HepG2 (cell line): ENCODE measurements around the gene GMCL2. TPM values are rescaled to one million over a fixed set of nuclear protein-coding genes. Genes with fewer than 3 reads are reported as not detected.

Experiments used
- ARHGAP35 ChIP-seq: sonication (generic); formaldehyde crosslinking; IDR thresholded peaks from 2 replicates; pipeline ENCODE4 v1.9.0; 2022; ENCODE audit warnings: mild to moderate bottlenecking, inconsistent platforms, moderate library complexity, missing genetic modification reagents, borderline replicate concordance
- EHMT2 ChIP-seq: fragments of 200-600 bp; sonication (generic); IDR thresholded peaks from 2 replicates; pipeline ENCODE4 v1.7.0; 2017; ENCODE audit warnings: antibody characterized with exemption, low read depth, low read length, borderline replicate concordance
- FOXK1 ChIP-seq: sonication (generic); formaldehyde crosslinking; IDR thresholded peaks from 2 replicates; pipeline ENCODE4 v1.4.0; 2020; ENCODE audit warnings: low read depth, missing genetic modification reagents, borderline replicate concordance
- HNF4A ChIP-seq: sonication (generic); formaldehyde crosslinking; IDR thresholded peaks from 2 replicates; pipeline ENCODE4 v1.4.0; 2020; ENCODE audit warnings: missing genetic modification reagents
- NKX3-1 ChIP-seq: sonication (generic); formaldehyde crosslinking; IDR thresholded peaks from 2 replicates; pipeline ENCODE4 v1.5.0; 2020; ENCODE audit warnings: missing genetic modification reagents
- RBM22 ChIP-seq: fragments of 200-400 bp; formaldehyde crosslinking; optimal IDR thresholded peaks from 2 replicates; pipeline ENCODE3; 2017; ENCODE audit warnings: mild to moderate bottlenecking, low read length, moderate library complexity
- SP1 ChIP-seq, 2 experiments: fragments of 450-650 bp in 1 of 2; sonication (generic) in 1 of 2; formaldehyde crosslinking in 1 of 2; IDR thresholded peaks; 2 replicates each; pipeline versions ENCODE4 v1.4.0 to v1.6.1; 2016 to 2020; ENCODE audit warnings: missing genetic modification reagents in 1 of 2
- ZNF644 ChIP-seq: IDR thresholded peaks from 2 replicates; pipeline ENCODE4 v1.6.1; 2016; ENCODE audit warnings: low read depth
- ZNF850 ChIP-seq: sonication (generic); formaldehyde crosslinking; conservative IDR thresholded peaks from 2 replicates; pipeline ENCODE4 v1.9.0; 2021; ENCODE audit warnings: mild to moderate bottlenecking, missing genetic modification reagents
- polyA plus RNA-seq, 8 experiments: library from polyadenylated mRNA; depleted of rRNA in 3 of 8; stranded (reverse) in 7 of 8; unstranded in 1 of 8; fragments of >200 nt; fragmentation: Illumina TruSeq in 4 of 8; extraction: Trizol in 4 of 8; gene quantifications; 2 replicates each; pipeline versions ENCODE4 v1.2.1 to v1.2.3, GENCODE V29; 2011 to 2016; ENCODE audit warnings: low read depth in 4 of 8, missing spikeins in 1 of 8, mixed read lengths in 1 of 8; ENCODE audit not compliant: insufficient read depth in 1 of 8
- total RNA-seq, 5 experiments: library from RNA; depleted of rRNA; stranded (reverse); fragments of >200 nt; fragmentation: Illumina TruSeq; extraction: Trizol; gene quantifications; 2 replicates each; pipeline ENCODE4 v1.2.3, GENCODE V29; 2016; ENCODE audit warnings: low read depth in 1 of 5
- TF ChIP-seq, protein P1 (sequence below): sonication (generic); formaldehyde crosslinking; IDR thresholded peaks from 2 replicates; pipeline ENCODE4 v1.4.0; 2020; ENCODE audit warnings: low read depth, missing genetic modification reagents
- TF ChIP-seq, protein P2 (sequence below): sonication (generic); formaldehyde crosslinking; IDR thresholded peaks from 2 replicates; pipeline ENCODE4 v1.4.0; 2020; ENCODE audit warnings: missing genetic modification reagents
- TF ChIP-seq, protein P3 (sequence below): IDR thresholded peaks from 2 replicates; pipeline ENCODE4 v1.6.1; 2012; ENCODE audit warnings: inconsistent platforms
- TF ChIP-seq, protein P4 (sequence below): sonication (generic); formaldehyde crosslinking; IDR thresholded peaks from 2 replicates; pipeline ENCODE4 v1.8.0; 2022; ENCODE audit warnings: missing genetic modification reagents, mild to moderate bottlenecking, borderline replicate concordance
- TF ChIP-seq, protein P5 (sequence below): sonication (generic); formaldehyde crosslinking; IDR thresholded peaks from 2 replicates; pipeline ENCODE4 v1.4.0; 2020; ENCODE audit warnings: mild to moderate bottlenecking, missing genetic modification reagents
- TF ChIP-seq, protein P6 (sequence below): sonication (generic); formaldehyde crosslinking; IDR thresholded peaks from 2 replicates; pipeline ENCODE4 v1.4.0; 2020; ENCODE audit warnings: low read depth, mild to moderate bottlenecking, missing genetic modification reagents
- TF ChIP-seq, protein P7 (sequence below): sonication (generic); formaldehyde crosslinking; IDR thresholded peaks from 2 replicates; pipeline ENCODE4 v1.5.1; 2020; ENCODE audit warnings: missing genetic modification reagents, mild to moderate bottlenecking, borderline replicate concordance

Gene GMCL2
- total and polyA plus RNA-seq, 2 of the 13 experiments (the other 11 are each of a cell fraction or from before 2014, with no cell fraction given): 0.03 TPM; not detected in 1

DNA sequence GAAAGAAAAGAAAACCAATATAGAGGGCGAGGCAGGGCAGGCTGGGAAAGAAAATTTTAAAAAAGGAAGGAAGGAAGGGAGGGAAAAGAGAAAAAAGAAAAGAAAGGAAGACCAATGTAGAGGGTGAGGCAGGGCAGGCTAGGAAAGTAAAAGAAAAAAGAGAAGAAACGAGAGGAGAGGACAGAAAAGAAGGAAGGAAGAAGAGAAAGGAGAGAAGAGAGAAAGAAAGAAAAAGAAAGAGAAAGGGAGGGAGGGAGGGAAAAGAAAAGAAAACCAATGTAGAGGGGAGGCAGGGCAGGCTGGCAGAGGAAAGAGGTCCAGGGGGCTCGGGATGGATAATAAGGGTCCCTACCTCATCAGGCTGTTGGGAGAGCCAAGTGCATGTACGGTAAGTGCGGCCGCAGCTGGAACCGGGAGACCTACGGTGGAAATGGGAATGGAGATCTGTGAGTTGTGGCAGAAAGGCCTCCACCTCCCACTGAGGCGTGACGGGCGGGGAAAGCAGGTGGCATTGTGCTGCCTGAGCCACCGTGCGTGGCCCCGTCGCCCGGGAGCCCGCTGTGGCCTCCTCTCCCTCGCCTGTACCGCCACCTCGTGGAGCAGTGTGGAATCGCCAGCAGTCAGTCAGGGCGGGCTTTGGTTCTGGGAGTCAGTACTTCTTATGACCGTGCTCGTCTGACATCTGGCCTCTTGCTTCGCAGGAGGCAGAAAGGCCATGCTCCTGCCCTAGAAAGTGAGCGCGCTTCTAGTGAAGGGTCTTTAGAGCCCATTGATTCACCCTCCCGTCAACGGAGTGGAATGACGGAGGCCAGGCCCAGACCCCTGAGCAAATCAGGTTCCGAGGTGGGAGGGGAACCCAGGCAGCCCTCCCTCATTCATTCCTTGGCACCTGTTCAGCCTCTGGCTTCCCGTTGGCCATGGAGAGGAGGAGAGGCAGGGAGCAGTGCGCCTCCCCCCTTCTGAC, 23.1 kb downstream of the GMCL2 start (continued):
- TF ChIP-seq, protein P1, sequence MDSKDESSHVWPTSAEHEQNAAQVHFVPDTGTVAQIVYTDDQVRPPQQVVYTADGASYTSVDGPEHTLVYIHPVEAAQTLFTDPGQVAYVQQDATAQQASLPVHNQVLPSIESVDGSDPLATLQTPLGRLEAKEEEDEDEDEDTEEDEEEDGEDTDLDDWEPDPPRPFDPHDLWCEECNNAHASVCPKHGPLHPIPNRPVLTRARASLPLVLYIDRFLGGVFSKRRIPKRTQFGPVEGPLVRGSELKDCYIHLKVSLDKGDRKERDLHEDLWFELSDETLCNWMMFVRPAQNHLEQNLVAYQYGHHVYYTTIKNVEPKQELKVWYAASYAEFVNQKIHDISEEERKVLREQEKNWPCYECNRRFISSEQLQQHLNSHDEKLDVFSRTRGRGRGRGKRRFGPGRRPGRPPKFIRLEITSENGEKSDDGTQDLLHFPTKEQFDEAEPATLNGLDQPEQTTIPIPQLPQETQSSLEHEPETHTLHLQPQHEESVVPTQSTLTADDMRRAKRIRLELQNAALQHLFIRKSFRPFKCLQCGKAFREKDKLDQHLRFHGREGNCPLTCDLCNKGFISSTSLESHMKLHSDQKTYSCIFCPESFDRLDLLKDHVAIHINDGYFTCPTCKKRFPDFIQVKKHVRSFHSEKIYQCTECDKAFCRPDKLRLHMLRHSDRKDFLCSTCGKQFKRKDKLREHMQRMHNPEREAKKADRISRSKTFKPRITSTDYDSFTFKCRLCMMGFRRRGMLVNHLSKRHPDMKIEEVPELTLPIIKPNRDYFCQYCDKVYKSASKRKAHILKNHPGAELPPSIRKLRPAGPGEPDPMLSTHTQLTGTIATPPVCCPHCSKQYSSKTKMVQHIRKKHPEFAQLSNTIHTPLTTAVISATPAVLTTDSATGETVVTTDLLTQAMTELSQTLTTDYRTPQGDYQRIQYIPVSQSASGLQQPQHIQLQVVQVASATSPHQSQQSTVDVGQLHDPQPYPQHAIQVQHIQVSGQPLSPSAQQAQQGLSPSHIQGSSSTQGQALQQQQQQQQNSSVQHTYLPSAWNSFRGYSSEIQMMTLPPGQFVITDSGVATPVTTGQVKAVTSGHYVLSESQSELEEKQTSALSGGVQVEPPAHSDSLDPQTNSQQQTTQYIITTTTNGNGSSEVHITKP (CRISPR knock-in tag): no peak
- TF ChIP-seq, protein P2, sequence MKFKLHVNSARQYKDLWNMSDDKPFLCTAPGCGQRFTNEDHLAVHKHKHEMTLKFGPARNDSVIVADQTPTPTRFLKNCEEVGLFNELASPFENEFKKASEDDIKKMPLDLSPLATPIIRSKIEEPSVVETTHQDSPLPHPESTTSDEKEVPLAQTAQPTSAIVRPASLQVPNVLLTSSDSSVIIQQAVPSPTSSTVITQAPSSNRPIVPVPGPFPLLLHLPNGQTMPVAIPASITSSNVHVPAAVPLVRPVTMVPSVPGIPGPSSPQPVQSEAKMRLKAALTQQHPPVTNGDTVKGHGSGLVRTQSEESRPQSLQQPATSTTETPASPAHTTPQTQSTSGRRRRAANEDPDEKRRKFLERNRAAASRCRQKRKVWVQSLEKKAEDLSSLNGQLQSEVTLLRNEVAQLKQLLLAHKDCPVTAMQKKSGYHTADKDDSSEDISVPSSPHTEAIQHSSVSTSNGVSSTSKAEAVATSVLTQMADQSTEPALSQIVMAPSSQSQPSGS: no peak
- TF ChIP-seq NKX3-1 (CRISPR knock-in tag) (no peak), EHMT2 (no peak), FOXK1 (CRISPR knock-in tag) (no peak), ZNF644 (CRISPR knock-in tag) (no peak), HNF4A (no peak), SP1 (IDR thresholded peaks at IDR 0.05) (no peak), SP1 (CRISPR knock-in tag; IDR thresholded peaks at IDR 0.05) (0 out of 2 replicates have a peak, but pooled peaks have one; percentile 14), ZNF850 (no peak), RBM22 (no peak), ARHGAP35 (peak; percentile 31; the same call in 1 of the 2 replicates)
- TF ChIP-seq, protein P3, sequence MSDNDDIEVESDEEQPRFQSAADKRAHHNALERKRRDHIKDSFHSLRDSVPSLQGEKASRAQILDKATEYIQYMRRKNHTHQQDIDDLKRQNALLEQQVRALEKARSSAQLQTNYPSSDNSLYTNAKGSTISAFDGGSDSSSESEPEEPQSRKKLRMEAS: peak; percentile 65; the same call in 1 of the 2 replicates
- TF ChIP-seq, protein P4, sequence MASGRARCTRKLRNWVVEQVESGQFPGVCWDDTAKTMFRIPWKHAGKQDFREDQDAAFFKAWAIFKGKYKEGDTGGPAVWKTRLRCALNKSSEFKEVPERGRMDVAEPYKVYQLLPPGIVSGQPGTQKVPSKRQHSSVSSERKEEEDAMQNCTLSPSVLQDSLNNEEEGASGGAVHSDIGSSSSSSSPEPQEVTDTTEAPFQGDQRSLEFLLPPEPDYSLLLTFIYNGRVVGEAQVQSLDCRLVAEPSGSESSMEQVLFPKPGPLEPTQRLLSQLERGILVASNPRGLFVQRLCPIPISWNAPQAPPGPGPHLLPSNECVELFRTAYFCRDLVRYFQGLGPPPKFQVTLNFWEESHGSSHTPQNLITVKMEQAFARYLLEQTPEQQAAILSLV (CRISPR knock-in tag): 0 out of 2 replicates have a peak, but pooled peaks have one; percentile 18
- TF ChIP-seq, protein P5, sequence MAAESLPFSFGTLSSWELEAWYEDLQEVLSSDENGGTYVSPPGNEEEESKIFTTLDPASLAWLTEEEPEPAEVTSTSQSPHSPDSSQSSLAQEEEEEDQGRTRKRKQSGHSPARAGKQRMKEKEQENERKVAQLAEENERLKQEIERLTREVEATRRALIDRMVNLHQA (CRISPR knock-in tag): no peak
- TF ChIP-seq, protein P6, sequence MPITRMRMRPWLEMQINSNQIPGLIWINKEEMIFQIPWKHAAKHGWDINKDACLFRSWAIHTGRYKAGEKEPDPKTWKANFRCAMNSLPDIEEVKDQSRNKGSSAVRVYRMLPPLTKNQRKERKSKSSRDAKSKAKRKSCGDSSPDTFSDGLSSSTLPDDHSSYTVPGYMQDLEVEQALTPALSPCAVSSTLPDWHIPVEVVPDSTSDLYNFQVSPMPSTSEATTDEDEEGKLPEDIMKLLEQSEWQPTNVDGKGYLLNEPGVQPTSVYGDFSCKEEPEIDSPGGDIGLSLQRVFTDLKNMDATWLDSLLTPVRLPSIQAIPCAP (CRISPR knock-in tag): no peak
- TF ChIP-seq, protein P7, sequence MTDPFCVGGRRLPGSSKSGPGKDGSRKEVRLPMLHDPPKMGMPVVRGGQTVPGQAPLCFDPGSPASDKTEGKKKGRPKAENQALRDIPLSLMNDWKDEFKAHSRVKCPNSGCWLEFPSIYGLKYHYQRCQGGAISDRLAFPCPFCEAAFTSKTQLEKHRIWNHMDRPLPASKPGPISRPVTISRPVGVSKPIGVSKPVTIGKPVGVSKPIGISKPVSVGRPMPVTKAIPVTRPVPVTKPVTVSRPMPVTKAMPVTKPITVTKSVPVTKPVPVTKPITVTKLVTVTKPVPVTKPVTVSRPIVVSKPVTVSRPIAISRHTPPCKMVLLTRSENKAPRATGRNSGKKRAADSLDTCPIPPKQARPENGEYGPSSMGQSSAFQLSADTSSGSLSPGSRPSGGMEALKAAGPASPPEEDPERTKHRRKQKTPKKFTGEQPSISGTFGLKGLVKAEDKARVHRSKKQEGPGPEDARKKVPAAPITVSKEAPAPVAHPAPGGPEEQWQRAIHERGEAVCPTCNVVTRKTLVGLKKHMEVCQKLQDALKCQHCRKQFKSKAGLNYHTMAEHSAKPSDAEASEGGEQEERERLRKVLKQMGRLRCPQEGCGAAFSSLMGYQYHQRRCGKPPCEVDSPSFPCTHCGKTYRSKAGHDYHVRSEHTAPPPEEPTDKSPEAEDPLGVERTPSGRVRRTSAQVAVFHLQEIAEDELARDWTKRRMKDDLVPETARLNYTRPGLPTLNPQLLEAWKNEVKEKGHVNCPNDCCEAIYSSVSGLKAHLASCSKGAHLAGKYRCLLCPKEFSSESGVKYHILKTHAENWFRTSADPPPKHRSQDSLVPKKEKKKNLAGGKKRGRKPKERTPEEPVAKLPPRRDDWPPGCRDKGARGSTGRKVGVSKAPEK (CRISPR knock-in tag): peak; percentile 51; the same call in 1 of the 2 replicates
